ENCODE measurements around the gene PPP1R18.

PPP1R18 gene

DNA sequence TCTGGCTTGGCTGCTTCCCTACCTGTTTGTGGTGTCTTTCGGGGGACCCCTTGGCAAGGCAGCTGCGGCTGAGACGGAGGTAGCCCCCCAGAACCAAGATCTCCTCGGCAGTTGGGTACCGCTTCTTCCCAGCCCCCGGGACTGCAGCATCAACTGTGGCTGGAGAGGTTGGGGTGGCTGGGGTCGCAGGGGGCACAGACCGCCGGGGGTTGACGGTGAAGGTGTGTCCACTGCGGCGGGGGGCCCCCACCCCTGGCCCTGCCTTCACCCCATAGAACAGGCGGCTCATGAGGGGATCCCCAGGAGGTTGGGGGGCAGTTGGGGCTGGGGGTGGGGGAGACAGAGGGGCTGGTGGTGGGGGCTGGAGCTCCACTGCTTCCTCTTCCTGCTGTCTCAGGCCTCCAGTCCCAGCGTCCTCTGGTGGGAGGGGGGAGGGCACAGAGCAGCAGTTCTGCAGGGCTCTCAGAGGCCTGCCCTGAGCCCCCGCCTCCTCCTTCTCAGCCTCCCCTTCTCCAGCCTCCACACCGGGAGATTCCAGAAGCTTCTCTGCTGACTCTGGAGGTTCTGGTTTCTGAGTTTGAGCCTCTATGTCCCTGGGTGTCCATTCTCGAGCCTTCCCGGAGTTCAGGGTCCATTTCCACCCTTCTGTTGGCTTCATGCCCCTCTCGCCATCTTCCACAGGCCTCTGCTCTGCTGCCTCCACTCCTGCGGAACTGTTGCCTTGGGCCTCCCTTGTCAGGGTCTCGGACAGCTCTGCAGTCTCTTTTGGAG, 1.9 kb downstream of the PPP1R18 start:
- Histone ChIP-seq H2BK5ac (ENCODE audit: low read depth, low read length, poor library complexity) (peak overlapping the region; percentile 59), H3K4me1 (ENCODE audit: control insufficient read depth in 1 of 2, insufficient read depth in 2 of 2, low read length in 2 of 2) (peaks cover 37 to 44% of the 10 kb centered on the region in 2 experiments)

DNA sequence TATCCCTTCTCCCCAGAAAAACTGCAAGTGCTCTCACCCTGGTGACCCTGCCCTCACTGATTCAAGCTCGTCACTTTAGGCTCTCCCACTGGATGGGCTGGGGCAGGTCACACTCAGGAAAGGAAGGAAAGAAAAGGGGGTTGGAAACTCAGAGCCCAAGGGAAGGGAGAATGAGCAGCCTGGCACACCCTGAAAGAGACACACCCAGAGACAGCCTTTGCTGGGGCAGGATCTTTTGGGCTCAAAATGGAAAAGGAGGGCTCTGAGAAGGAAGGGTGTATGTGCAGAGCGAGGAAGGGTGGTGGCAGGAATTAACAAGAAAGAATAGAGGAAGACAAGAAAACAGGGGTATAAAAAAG, 2.5 kb downstream of the PPP1R18 start:
- WGBS (ENCODE audit: extremely low coverage, insufficient coverage, insufficient read length), result no CpG with 5 or more reads among the region's 2 CpGs
- H3K4me1 ChIP-seq (ENCODE audit: control insufficient read depth in 1 of 2, insufficient read depth in 2 of 2, low read length in 2 of 2), result peaks cover 37 to 44% of the 10 kb centered on the region in 2 experiments
- H2BK5ac ChIP-seq (ENCODE audit: low read depth, low read length, poor library complexity), result peak overlapping the region; percentile 5

More for the DNA sequence above, 1.9 kb downstream of the PPP1R18 start:
- H4K12ac ChIP-seq (ENCODE audit: low read depth, low read length), result peak overlapping the region; percentile 43
- H2BK120ac ChIP-seq (ENCODE audit: insufficient read depth, low read length, poor library complexity), result peak overlapping the region; percentile 39
- H3K79me1 ChIP-seq (ENCODE audit: low read length), result peaks cover 31% of the 10 kb centered on the region
- H2AFZ ChIP-seq (ENCODE audit: insufficient read depth, low read length, poor library complexity), result no peak overlapping the region
- peak overlapping the region; percentile 16 for H3K9ac ChIP-seq (ENCODE audit: low read length)
- peak overlapping the region; percentile 32 for H3K4me3 ChIP-seq (ENCODE audit: low read depth, low read length)
- H4K8ac ChIP-seq (ENCODE audit: low read depth, low read length), result peak overlapping the region; percentile 50
- H3K18ac ChIP-seq (ENCODE audit: low read length), result peak overlapping the region; percentile 58
- H4K91ac ChIP-seq (ENCODE audit: low read depth, low read length), result peak overlapping the region; percentile 60
- WGBS (ENCODE audit: extremely low coverage, insufficient coverage, insufficient read length), result no CpG with 5 or more reads among the region's 21 CpGs
- H3K23ac ChIP-seq (ENCODE audit: low read length), result no peak overlapping the region
- peak overlapping the region; percentile 33 for H2BK12ac ChIP-seq (ENCODE audit: low read length)
- H3K79me2 ChIP-seq (ENCODE audit: control insufficient read depth, insufficient read depth, low read length, poor library complexity), result peaks cover 40% of the 10 kb centered on the region
- H3K36me3 ChIP-seq (ENCODE audit: control insufficient read depth in 1 of 2, insufficient read depth in 2 of 2, low read length in 2 of 2), result peaks cover 11 to 25% of the 10 kb centered on the region in 2 experiments
- peak overlapping the region; percentile 35 for H3K27ac ChIP-seq (ENCODE audit: low read depth, low read length)
- no peak overlapping the region for H2AK5ac ChIP-seq (ENCODE audit: low read length)
- H3K4me2 ChIP-seq (ENCODE audit: low read length), result peak overlapping the region; percentile 77
- DNase-seq, result no peak
- peak overlapping the region; percentile 82 for H3K4ac ChIP-seq (ENCODE audit: low read depth, low read length)
- no peaks in the 10 kb centered on the region for H3K27me3 ChIP-seq (ENCODE audit: insufficient read depth, low read length)
- peak overlapping the region; percentile 48 for H3K14ac ChIP-seq (ENCODE audit: low read length)
- peaks cover 1% of the 10 kb centered on the region for H3K9me3 ChIP-seq (ENCODE audit: insufficient read depth, low read depth, low read length)

DNA sequence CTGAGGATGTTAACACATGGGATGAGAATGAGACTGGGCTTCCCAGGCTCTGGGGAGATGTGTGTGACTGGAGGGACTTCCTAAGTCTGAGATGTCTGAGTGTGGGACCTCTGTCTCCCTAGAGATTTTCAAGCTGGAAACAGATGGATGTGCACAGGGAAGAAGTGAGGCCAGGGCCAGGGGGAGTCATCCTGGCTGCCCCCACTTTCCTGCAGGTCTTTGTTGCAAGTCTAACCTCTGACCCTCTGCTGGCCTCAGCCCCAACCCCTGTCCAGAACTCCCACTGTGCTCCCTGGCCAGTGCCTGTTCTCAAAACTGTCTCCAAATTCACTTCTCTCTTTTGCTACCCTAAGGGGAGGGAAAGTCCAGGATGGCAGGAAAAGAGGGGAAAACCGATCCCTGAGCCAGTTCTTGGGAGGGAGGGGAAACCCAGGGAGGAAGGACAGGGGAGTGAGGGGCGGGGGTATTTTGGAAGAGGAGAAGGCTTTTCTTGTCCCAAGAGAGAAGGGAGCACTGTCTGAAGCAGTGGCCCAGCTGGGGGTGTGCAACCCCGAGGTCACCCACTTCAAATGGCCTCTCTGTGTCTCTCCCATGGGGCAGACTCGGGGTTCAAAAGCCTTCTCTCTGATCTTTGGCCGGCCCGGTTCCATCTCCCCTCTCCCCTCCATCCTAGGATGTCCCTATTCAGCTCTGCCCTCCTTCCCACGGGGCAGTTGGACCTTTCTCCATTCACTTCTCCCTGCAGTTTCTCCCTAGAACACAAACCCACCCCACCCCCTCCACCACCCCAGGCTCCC, 3.1 kb downstream of the PPP1R18 start:
- H4K12ac ChIP-seq (ENCODE audit: low read depth, low read length), result no peak overlapping the region
- peak overlapping the region; percentile 67 for H3K9ac ChIP-seq (ENCODE audit: low read length)
- peaks cover 37 to 44% of the 10 kb centered on the region in 2 experiments for H3K4me1 ChIP-seq (ENCODE audit: control insufficient read depth in 1 of 2, insufficient read depth in 2 of 2, low read length in 2 of 2)
- peak overlapping the region; percentile 74 for H4K8ac ChIP-seq (ENCODE audit: low read depth, low read length)
- no CpG with 5 or more reads among the region's 7 CpGs for WGBS (ENCODE audit: extremely low coverage, insufficient coverage, insufficient read length)
- peak overlapping the region; percentile 58 for H2BK5ac ChIP-seq (ENCODE audit: low read depth, low read length, poor library complexity)
- peaks cover 31% of the 10 kb centered on the region for H3K79me1 ChIP-seq (ENCODE audit: low read length)
- H3K4me3 ChIP-seq (ENCODE audit: low read depth, low read length), result peak overlapping the region; percentile 60
- peaks cover 40% of the 10 kb centered on the region for H3K79me2 ChIP-seq (ENCODE audit: control insufficient read depth, insufficient read depth, low read length, poor library complexity)
- H2AFZ ChIP-seq (ENCODE audit: insufficient read depth, low read length, poor library complexity), result no peak overlapping the region
- peak overlapping the region; percentile 71 for H3K14ac ChIP-seq (ENCODE audit: low read length)
- no peak overlapping the region for H2BK12ac ChIP-seq (ENCODE audit: low read length)
- H3K9me3 ChIP-seq (ENCODE audit: insufficient read depth, low read depth, low read length), result peaks cover 1% of the 10 kb centered on the region
- peak overlapping the region; percentile 77 for H3K4me2 ChIP-seq (ENCODE audit: low read length)
- DNase-seq, result no peak
- H3K27me3 ChIP-seq (ENCODE audit: insufficient read depth, low read length), result no peaks in the 10 kb centered on the region
- H2AK5ac ChIP-seq (ENCODE audit: low read length), result no peak overlapping the region
- H3K18ac ChIP-seq (ENCODE audit: low read length), result peak overlapping the region; percentile 34
- peaks cover 16 to 28% of the 10 kb centered on the region in 2 experiments for H3K36me3 ChIP-seq (ENCODE audit: control insufficient read depth in 1 of 2, insufficient read depth in 2 of 2, low read length in 2 of 2)
- peak overlapping the region; percentile 68 for H3K4ac ChIP-seq (ENCODE audit: low read depth, low read length)
- peak overlapping the region; percentile 7 for H4K91ac ChIP-seq (ENCODE audit: low read depth, low read length)
- peak overlapping the region; percentile 10 for H2BK120ac ChIP-seq (ENCODE audit: insufficient read depth, low read length, poor library complexity)
- no peak overlapping the region for H3K23ac ChIP-seq (ENCODE audit: low read length)
- H3K27ac ChIP-seq (ENCODE audit: low read depth, low read length), result peak overlapping the region; percentile 81

More for the DNA sequence above, 2.5 kb downstream of the PPP1R18 start:
- peak overlapping the region; percentile 60 for H3K4me3 ChIP-seq (ENCODE audit: low read depth, low read length)
- peak overlapping the region; percentile 50 for H3K14ac ChIP-seq (ENCODE audit: low read length)
- H3K79me2 ChIP-seq (ENCODE audit: control insufficient read depth, insufficient read depth, low read length, poor library complexity), result peaks cover 40% of the 10 kb centered on the region
- no peak overlapping the region for H2AK5ac ChIP-seq (ENCODE audit: low read length)
- no peak overlapping the region for H2AFZ ChIP-seq (ENCODE audit: insufficient read depth, low read length, poor library complexity)
- H3K4me2 ChIP-seq (ENCODE audit: low read length), result peak overlapping the region; percentile 77
- peaks cover 31% of the 10 kb centered on the region for H3K79me1 ChIP-seq (ENCODE audit: low read length)
- no peak overlapping the region for H2BK120ac ChIP-seq (ENCODE audit: insufficient read depth, low read length, poor library complexity)
- H3K18ac ChIP-seq (ENCODE audit: low read length), result no peak overlapping the region
- no peak overlapping the region for H4K12ac ChIP-seq (ENCODE audit: low read depth, low read length)
- H2BK12ac ChIP-seq (ENCODE audit: low read length), result no peak overlapping the region
- H3K9ac ChIP-seq (ENCODE audit: low read length), result peak overlapping the region; percentile 14
- H4K91ac ChIP-seq (ENCODE audit: low read depth, low read length), result no peak overlapping the region
- no peak for DNase-seq
- H3K4ac ChIP-seq (ENCODE audit: low read depth, low read length), result peak overlapping the region; percentile 82
- peak overlapping the region; percentile 81 for H3K27ac ChIP-seq (ENCODE audit: low read depth, low read length)
- no peak overlapping the region for H3K23ac ChIP-seq (ENCODE audit: low read length)
- no peak overlapping the region for H4K8ac ChIP-seq (ENCODE audit: low read depth, low read length)
- peaks cover 11 to 25% of the 10 kb centered on the region in 2 experiments for H3K36me3 ChIP-seq (ENCODE audit: control insufficient read depth in 1 of 2, insufficient read depth in 2 of 2, low read length in 2 of 2)
- H3K27me3 ChIP-seq (ENCODE audit: insufficient read depth, low read length), result no peaks in the 10 kb centered on the region
- peaks cover 1% of the 10 kb centered on the region for H3K9me3 ChIP-seq (ENCODE audit: insufficient read depth, low read depth, low read length)

Measured in trophoblast cell (in vitro differentiated cells and primary cell).